ENCODE data around the gene CUTA.
A peak's percentile ranks its signal among the peaks of the same experiment; 100 is the strongest.

The CUTA gene

GRCh38 chr6:33419580-33420490 lies 1.9 kb upstream of the CUTA start, which contains the start of gene SYNGAP1:
Gene SYNGAP1, plus strand, starts transcription at chr6:33420065. Its CDS starts 200 bp downstream, at chr6:33420265.
- Histone ChIP-seq H3K27me3 (replicated peaks; ENCODE audit: control insufficient read depth, insufficient read depth, low read length) (no peaks in the 10 kb centered on the region), H3K4me3 (replicated peaks; ENCODE audit: low read depth, low read length) (no peak within 1 kb of the TSS), H3K36me3 (ENCODE audit: control insufficient read depth, insufficient read depth, low read length) (peaks cover 3% of the 10 kb centered on the region)
- no peak for TF ChIP-seq CTCF (IDR thresholded peaks at IDR 0.05; ENCODE audit: insufficient read depth, low read length, poor library complexity, severe bottlenecking)
- no peak for DNase-seq (ENCODE audit: extremely low read depth, insufficient read length)

GRCh38 chr6:33418690-33419291 lies 884 bp upstream of the CUTA start:
- TF ChIP-seq CTCF (IDR thresholded peaks at IDR 0.05; ENCODE audit: insufficient read depth, low read length, poor library complexity, severe bottlenecking) = no peak
- Histone ChIP-seq H3K27me3 (replicated peaks; ENCODE audit: control insufficient read depth, insufficient read depth, low read length) (no peaks in the 10 kb centered on the region), H3K36me3 (ENCODE audit: control insufficient read depth, insufficient read depth, low read length) (peaks cover 6% of the 10 kb centered on the region), H3K4me3 (replicated peaks; ENCODE audit: low read depth, low read length) (peak overlapping the region; percentile 81)
- no peak for DNase-seq (ENCODE audit: extremely low read depth, insufficient read length)

- Histone ChIP-seq H3K4me3 (replicated peaks; ENCODE audit: low read depth, low read length) (peak overlapping the region; percentile 81), H3K27me3 (replicated peaks; ENCODE audit: control insufficient read depth, insufficient read depth, low read length) (no peaks in the 10 kb centered on the region), H3K36me3 (ENCODE audit: control insufficient read depth, insufficient read depth, low read length) (peaks cover 12% of the 10 kb centered on the region)
- no peak for TF ChIP-seq CTCF (IDR thresholded peaks at IDR 0.05; ENCODE audit: insufficient read depth, low read length, poor library complexity, severe bottlenecking)
- no peak for DNase-seq (ENCODE audit: extremely low read depth, insufficient read length)
These were observed 592 bp downstream of the CUTA start for GRCh38 chr6:33417128-33417902.

- no peak for TF ChIP-seq CTCF (IDR thresholded peaks at IDR 0.05; ENCODE audit: insufficient read depth, low read length, poor library complexity, severe bottlenecking)
- H3K4me3 ChIP-seq (replicated peaks; ENCODE audit: low read depth, low read length) = peak overlapping the region; percentile 81
- H3K36me3 ChIP-seq (ENCODE audit: control insufficient read depth, insufficient read depth, low read length) = peaks cover 12% of the 10 kb centered on the region
- DNase-seq (ENCODE audit: extremely low read depth, insufficient read length) = peak; percentile 72
- no peaks in the 10 kb centered on the region for H3K27me3 ChIP-seq (replicated peaks; ENCODE audit: control insufficient read depth, insufficient read depth, low read length)
These were observed 1.4 kb downstream of the CUTA start for GRCh38 chr6:33416386-33417127.

- Histone ChIP-seq H3K27me3 (replicated peaks; ENCODE audit: control insufficient read depth, insufficient read depth, low read length) (no peaks in the 10 kb centered on the region), H3K4me3 (replicated peaks; ENCODE audit: low read depth, low read length) (peak overlapping the region; percentile 81), H3K36me3 (ENCODE audit: control insufficient read depth, insufficient read depth, low read length) (peaks cover 12% of the 10 kb centered on the region)
- TF ChIP-seq CTCF (IDR thresholded peaks at IDR 0.05; ENCODE audit: insufficient read depth, low read length, poor library complexity, severe bottlenecking) = no peak
- no peak for DNase-seq (ENCODE audit: extremely low read depth, insufficient read length)
These were observed 2.1 kb downstream of the CUTA start for GRCh38 chr6:33415831-33416230.
